Measurements from ENCODE around the gene SNX27.

Gene SNX27

GRCh38 chr1:151619489-151620093 is 7.7 kb downstream of the SNX27 start:
- no peak overlapping the region for H3K4me3 ChIP-seq (ENCODE audit: low read length)

GRCh38 chr1:151620286-151620685 is 8.4 kb downstream of the SNX27 start:
- no peak for DNase-seq (ENCODE audit: low read depth)
- H3K4me3 ChIP-seq (ENCODE audit: low read length) = no peak overlapping the region
- TF ChIP-seq CTCF (IDR thresholded peaks at IDR 0.05; ENCODE audit: insufficient read depth, low read depth, low read length, missing control alignments) = no peak

More at GRCh38 chr1:151619489-151620093, 7.7 kb downstream of the SNX27 start:
- no peak for TF ChIP-seq CTCF (IDR thresholded peaks at IDR 0.05; ENCODE audit: insufficient read depth, low read depth, low read length, missing control alignments)
- DNase-seq (ENCODE audit: low read depth) = peak; percentile 57

- no peak overlapping the region for H3K4me3 ChIP-seq (ENCODE audit: low read length)
- TF ChIP-seq CTCF (IDR thresholded peaks at IDR 0.05; ENCODE audit: insufficient read depth, low read depth, low read length, missing control alignments) = no peak
- no peak for DNase-seq (ENCODE audit: low read depth)
Measured at GRCh38 chr1:151621351-151621750, 9.5 kb downstream of the SNX27 start.

- DNase-seq (ENCODE audit: low read depth) = no peak
Measured at GRCh38 chr1:151624783-151625182, 12.9 kb downstream of the SNX27 start.

GRCh38 chr1:151626740-151627334 is 15.0 kb downstream of the SNX27 start:
- no peak overlapping the region for H3K4me3 ChIP-seq (ENCODE audit: low read length)
- no peak for TF ChIP-seq CTCF (IDR thresholded peaks at IDR 0.05; ENCODE audit: insufficient read depth, low read depth, low read length, missing control alignments)
- DNase-seq (ENCODE audit: low read depth) = no peak

More at GRCh38 chr1:151624783-151625182, 12.9 kb downstream of the SNX27 start:
- no peak overlapping the region for H3K4me3 ChIP-seq (ENCODE audit: low read length)
- no peak for TF ChIP-seq CTCF (IDR thresholded peaks at IDR 0.05; ENCODE audit: insufficient read depth, low read depth, low read length, missing control alignments)

- no peak for DNase-seq (ENCODE audit: low read depth)
- no peak overlapping the region for H3K4me3 ChIP-seq (ENCODE audit: low read length)
- TF ChIP-seq CTCF (IDR thresholded peaks at IDR 0.05; ENCODE audit: insufficient read depth, low read depth, low read length, missing control alignments) = no peak
Measured at GRCh38 chr1:151629278-151629677, 17.4 kb downstream of the SNX27 start.

Measured in epithelial cell of esophagus (primary cell).